K562 (cell line): Measurements from ENCODE around the gene KLRB1. TPM values are rescaled to one million over a fixed set of nuclear protein-coding genes. Genes with fewer than 3 reads are reported as not detected.
A peak's percentile ranks its signal among the peaks of the same experiment; 100 is the strongest.

Experiments used
- CCNT2 ChIP-seq: IDR thresholded peaks from 2 replicates; pipeline ENCODE4 v1.6.1; 2011; ENCODE audit warnings: borderline replicate concordance, low read depth, mild to moderate bottlenecking, moderate library complexity, mixed read lengths, low read length; ENCODE audit not compliant: insufficient read length; ENCODE audit errors: extremely low read depth
- CREM ChIP-seq: IDR thresholded peaks from 2 replicates; pipeline ENCODE4 v1.6.1; 2014; ENCODE audit warnings: antibody characterized with exemption, low read depth
- DIDO1 ChIP-seq: fragments of 450-650 bp; IDR thresholded peaks from 2 replicates; pipeline ENCODE4 v1.6.1; 2016; ENCODE audit warnings: low read depth, missing biosample characterization, missing genetic modification characterization
- ETV1 ChIP-seq: fragments of 450-650 bp; conservative IDR thresholded peaks from 2 replicates; pipeline ENCODE4 v1.6.1; 2016; ENCODE audit warnings: missing genetic modification characterization, control low read depth, low read depth, missing compliant biosample characterization
- FOXJ2 ChIP-seq: fragments of 200-800 bp; sonication (Bioruptor generic); IDR thresholded peaks from 2 replicates; pipeline ENCODE4 v1.6.1; 2016; ENCODE audit warnings: missing genetic modification characterization, missing compliant biosample characterization
- GATA2 ChIP-seq: sonication (generic); formaldehyde crosslinking; IDR thresholded peaks from 2 replicates; pipeline ENCODE4 v1.4.0; 2020; ENCODE audit warnings: mild to moderate bottlenecking, missing genetic modification reagents
- LARP7 ChIP-seq: fragments of 450-650 bp; IDR thresholded peaks from 2 replicates; pipeline ENCODE4 v1.6.1; 2016
- MBD2 ChIP-seq: sonication (generic); IDR thresholded peaks from 2 replicates; pipeline ENCODE4 v1.6.1; 2016; ENCODE audit warnings: low read depth, borderline replicate concordance
- MYNN ChIP-seq, 2 experiments: sonication (generic); formaldehyde crosslinking in 1 of 2; IDR thresholded peaks; 2 replicates each; pipeline versions ENCODE4 v1.5.0 to v1.6.1; 2016 to 2020; ENCODE audit warnings: antibody characterized with exemption in 1 of 2, missing genetic modification reagents in 1 of 2
- NEUROD1 ChIP-seq: fragments of 150-350 bp; IDR thresholded peaks from 2 replicates; pipeline ENCODE4 v1.6.1; 2014; ENCODE audit warnings: borderline replicate concordance, low read length, low read depth; ENCODE audit not compliant: partially characterized antibody
- NFIC ChIP-seq: fragments of 450-650 bp; IDR thresholded peaks from 2 replicates; pipeline ENCODE4 v1.6.1; 2017; ENCODE audit warnings: mild to moderate bottlenecking, inconsistent platforms
- NRF1 ChIP-seq, 2 experiments: fragments of 450-650 bp; IDR thresholded peaks in 1 of 2; conservative IDR thresholded peaks in 1 of 2; 2 replicates each; pipeline ENCODE4 v1.6.1; 2014; ENCODE audit warnings: mild to moderate bottlenecking in 2 of 2
- RCOR1 ChIP-seq, 2 experiments: IDR thresholded peaks; 2 replicates each; pipeline ENCODE4 v1.6.1; 2012; ENCODE audit warnings: low read depth in 2 of 2, low read length in 2 of 2, borderline replicate concordance in 1 of 2, improper control_type of control experiment in 1 of 2
- SMARCA4 ChIP-seq: fragments of 450-650 bp; IDR thresholded peaks from 2 replicates; pipeline ENCODE4 v1.6.1; 2016
- TAF15 ChIP-seq: fragments of 200-400 bp; formaldehyde crosslinking; IDR thresholded peaks from 2 replicates; pipeline ENCODE4 v1.6.1; 2017; ENCODE audit warnings: mild to moderate bottlenecking, low read depth, low read length, moderate library complexity
- THRAP3 ChIP-seq: fragments of 450-650 bp; IDR thresholded peaks from 2 replicates; pipeline ENCODE4 v1.6.1; 2016; ENCODE audit warnings: mild to moderate bottlenecking, inconsistent platforms, borderline replicate concordance
- YY1 ChIP-seq, 3 experiments: IDR thresholded peaks; 2 replicates each; pipeline ENCODE4 v1.6.1; 2011; ENCODE audit warnings: low read length in 2 of 3, mild to moderate bottlenecking in 2 of 3, moderate library complexity in 2 of 3, borderline replicate concordance in 1 of 3, control low read depth in 1 of 3, low read depth in 1 of 3; ENCODE audit not compliant: insufficient read depth in 3 of 3, insufficient replicate concordance in 2 of 3, control insufficient read depth in 1 of 3, insufficient read length in 1 of 3; ENCODE audit errors: extremely low read depth in 1 of 3
- ZC3H8 ChIP-seq: fragments of 450-650 bp; IDR thresholded peaks from 2 replicates; pipeline ENCODE4 v1.6.1; 2017
- ZNF384 ChIP-seq: IDR thresholded peaks from 2 replicates; pipeline ENCODE4 v1.6.1; 2012; ENCODE audit warnings: low read depth, low read length, improper control_type of control experiment
- ZNF77 ChIP-seq: fragments of 250-450 bp; sonication (Bioruptor Pico); IDR thresholded peaks from 2 replicates; pipeline ENCODE4 v1.5.0; 2020
- polyA plus RNA-seq, 8 experiments: library from polyadenylated mRNA; depleted of rRNA in 4 of 8; stranded (reverse) in 5 of 8; unstranded in 3 of 8; fragments of >200 nt; fragmentation: Nextera tagmentation in 2 of 8; fragmentation: Illumina TruSeq in 1 of 8; extraction: Ambion mirVana in 2 of 8; extraction: Trizol in 1 of 8; gene quantifications; 2 replicates each; pipeline versions ENCODE4 v1.2.1 to v1.2.3, GENCODE V29; 2011 to 2014; ENCODE audit warnings: inconsistent platforms in 1 of 8, missing spikeins in 1 of 8
- total RNA-seq, 7 experiments: library from RNA; depleted of rRNA in 6 of 7; stranded (reverse); fragments of >200 nt in 6 of 7; fragmentation: Illumina TruSeq in 2 of 7; extraction: Trizol in 2 of 7; gene quantifications; 2 replicates each; pipeline versions ENCODE4 v1.2.1 to v1.2.3, GENCODE V29; 2011 to 2021; ENCODE audit warnings: low replicate concordance in 1 of 7
- TF ChIP-seq, protein P1 (sequence below): fragments of 250-450 bp; sonication (Bioruptor Pico); IDR thresholded peaks from 2 replicates; pipeline ENCODE4 v1.5.0; 2021
- TF ChIP-seq, protein P2 (sequence below), 2 experiments: fragments of 450-650 bp in 1 of 2; sonication (generic) in 1 of 2; formaldehyde crosslinking; conservative IDR thresholded peaks; 2 replicates each; pipeline versions ENCODE4 v1.4.0 to v1.8.1; 2020 to 2022; ENCODE audit warnings: mild to moderate bottlenecking in 1 of 2, missing genetic modification reagents in 1 of 2

Gene KLRB1
- total and polyA plus RNA-seq, 9 of the 15 experiments (the other 6 are each of a cell fraction or from before 2014, with no cell fraction given), result not detected

DNA sequence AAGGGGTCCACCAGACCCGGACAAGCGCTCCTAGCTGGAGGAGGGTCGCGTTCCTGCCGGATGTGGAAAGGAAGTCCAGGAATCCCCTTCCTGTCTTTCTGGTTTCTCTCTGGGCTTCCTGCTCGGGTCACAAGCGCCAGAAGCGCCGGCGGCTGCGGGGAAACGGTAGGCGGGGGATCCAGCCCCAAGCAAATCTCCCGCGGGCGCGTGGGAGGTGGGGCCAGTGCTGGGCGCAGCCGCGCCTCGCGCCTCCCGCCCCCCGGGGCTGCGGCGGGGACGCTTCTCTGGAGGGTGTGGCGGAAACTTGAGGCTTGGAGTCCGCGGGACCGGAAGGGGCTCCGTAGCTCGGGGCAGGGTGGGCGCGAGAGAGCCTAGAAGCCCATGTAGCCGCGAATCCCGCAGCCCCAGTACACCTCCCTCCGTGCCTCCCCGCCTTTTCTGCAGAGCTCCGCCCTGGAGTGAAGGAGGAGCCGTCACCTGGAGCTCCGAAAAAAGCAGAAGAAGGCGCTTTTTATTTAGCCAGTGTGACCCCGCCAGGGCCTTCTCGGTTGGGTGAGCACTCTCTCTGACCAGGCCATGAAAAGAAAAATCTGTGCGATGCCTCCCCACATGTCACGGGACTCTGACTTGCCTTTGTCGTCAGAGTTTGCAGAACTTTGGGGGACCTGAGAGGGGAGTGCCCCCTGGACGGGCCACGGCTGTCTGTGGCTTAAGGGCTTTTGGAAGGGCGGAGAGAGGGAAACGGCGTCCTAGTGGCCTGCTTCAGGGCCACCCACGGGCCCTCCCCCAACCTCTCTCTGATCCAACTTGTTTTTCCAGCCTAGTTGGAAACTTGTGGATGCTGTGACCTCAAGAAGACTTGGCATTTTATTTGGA is 40.3 kb upstream of the KLRB1 start (continued):
- TF ChIP-seq MBD2 (no peak), FOXJ2 (tag) (no peak), SMARCA4 (0 out of 2 replicates have a peak, but pooled peaks have one; percentile 11), CREM (no peak; the same call in 1 of the 2 replicates), ZC3H8 (no peak), DIDO1 (tag) (no peak), NFIC (no peak), NEUROD1 (no peak), GATA2 (CRISPR knock-in tag) (no peak), CCNT2 (peak; percentile 89), ZNF384 (no peak), RCOR1 (IDR thresholded peaks at IDR 0.05; ENCODE audit: borderline replicate concordance in 1 of 2, low read depth in 2 of 2, low read length in 2 of 2) (peak in 1 of 2 experiments; percentile 43; a peak in 2 of 4 replicates), ETV1 (tag) (0 out of 2 replicates have a peak, but pooled peaks have one; percentile 22), ZNF77 (CRISPR knock-in tag) (no peak), YY1 (IDR thresholded peaks at IDR 0.05; ENCODE audit: borderline replicate concordance in 1 of 3, control insufficient read depth in 1 of 3, extremely low read depth in 1 of 3, insufficient read depth in 3 of 3, insufficient read length in 1 of 3, insufficient replicate concordance in 2 of 3, low read depth in 1 of 3, low read length in 2 of 3) (peak in 2 of 3 experiments; percentile 6 to 51), TAF15 (no peak), MYNN (IDR thresholded peaks at IDR 0.05) (no peak), MYNN (CRISPR knock-in tag; IDR thresholded peaks at IDR 0.05) (no peak), NRF1 (conservative IDR thresholded peaks at IDR 0.05 in 1 of 2, IDR thresholded peaks at IDR 0.05 in 1 of 2) (peak; percentile 86 to 89), THRAP3 (no peak), LARP7 (no peak)
- TF ChIP-seq, protein P1, sequence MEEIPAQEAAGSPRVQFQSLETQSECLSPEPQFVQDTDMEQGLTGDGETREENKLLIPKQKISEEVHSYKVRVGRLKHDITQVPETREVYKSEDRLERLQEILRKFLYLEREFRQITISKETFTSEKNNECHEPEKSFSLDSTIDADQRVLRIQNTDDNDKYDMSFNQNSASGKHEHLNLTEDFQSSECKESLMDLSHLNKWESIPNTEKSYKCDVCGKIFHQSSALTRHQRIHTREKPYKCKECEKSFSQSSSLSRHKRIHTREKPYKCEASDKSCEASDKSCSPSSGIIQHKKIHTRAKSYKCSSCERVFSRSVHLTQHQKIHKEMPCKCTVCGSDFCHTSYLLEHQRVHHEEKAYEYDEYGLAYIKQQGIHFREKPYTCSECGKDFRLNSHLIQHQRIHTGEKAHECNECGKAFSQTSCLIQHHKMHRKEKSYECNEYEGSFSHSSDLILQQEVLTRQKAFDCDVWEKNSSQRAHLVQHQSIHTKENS (CRISPR knock-in tag), result no peak
- TF ChIP-seq, protein P2, sequence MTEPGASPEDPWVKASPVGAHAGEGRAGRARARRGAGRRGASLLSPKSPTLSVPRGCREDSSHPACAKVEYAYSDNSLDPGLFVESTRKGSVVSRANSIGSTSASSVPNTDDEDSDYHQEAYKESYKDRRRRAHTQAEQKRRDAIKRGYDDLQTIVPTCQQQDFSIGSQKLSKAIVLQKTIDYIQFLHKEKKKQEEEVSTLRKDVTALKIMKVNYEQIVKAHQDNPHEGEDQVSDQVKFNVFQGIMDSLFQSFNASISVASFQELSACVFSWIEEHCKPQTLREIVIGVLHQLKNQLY (CRISPR knock-in tag; conservative IDR thresholded peaks at IDR 0.05), result no peak
